ENCODE data around the gene DHX58.
A peak's percentile ranks its signal among the peaks of the same experiment; 100 is the strongest.

- TF ChIP-seq CTCF (IDR thresholded peaks at IDR 0.05; ENCODE audit: insufficient read depth, low read length) (peak; percentile 96), GABPA (IDR thresholded peaks at IDR 0.05; ENCODE audit: low read depth) (no peak)
These were observed 45.0 kb downstream of the DHX58 start for GRCh38 chr17:42067371-42068091.

Data from HL-60 (cell line).